Hepatic stellate cell (primary cell): ENCODE measurements around the gene SERPINE2.
"Not testable (repeated sequence)": the region's sequence is repeated elsewhere in the genome, so short reads cannot be mapped to it uniquely, and the experiment has no call there.

ENCODE experiments used
- DNase-seq: peaks from one replicate; pipeline ENCODE4 v3.0.0; 2011; ENCODE audit warnings: low spot score

The SERPINE2 gene

DNA sequence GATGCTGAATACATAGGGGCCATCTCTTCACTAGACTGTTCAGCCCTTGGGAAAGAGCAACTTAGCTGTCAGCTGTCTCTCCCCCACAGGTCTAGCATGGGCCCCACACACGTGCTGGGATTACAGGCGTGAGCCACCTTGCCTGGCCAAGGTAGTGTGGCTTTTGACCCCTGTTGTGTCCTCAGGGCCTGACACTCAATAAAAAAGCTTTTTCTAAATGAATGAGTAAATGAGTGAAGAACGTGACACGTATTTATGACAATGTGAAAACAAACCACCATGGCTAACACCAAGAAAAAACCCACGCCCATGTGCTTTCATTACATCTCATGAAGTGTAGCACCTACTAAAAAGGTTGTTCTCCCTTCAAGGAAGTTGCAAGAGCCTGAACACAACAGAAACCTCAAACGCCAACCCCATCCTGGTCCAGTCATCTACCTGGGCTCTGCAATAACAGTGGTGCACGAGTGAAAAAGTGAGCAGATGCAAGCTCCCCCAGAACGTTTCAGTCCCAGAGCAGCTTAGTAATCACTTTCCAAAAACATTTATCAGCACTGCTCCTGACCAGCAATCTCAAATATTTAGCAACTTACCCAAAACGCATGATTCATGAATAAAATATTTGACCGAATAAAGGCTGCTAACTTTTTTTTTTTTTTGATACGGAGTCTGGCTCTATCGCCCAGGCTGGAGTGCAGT lies 97.4 kb downstream of the SERPINE2 start:
- DNase-seq: peak; percentile 77

DNA sequence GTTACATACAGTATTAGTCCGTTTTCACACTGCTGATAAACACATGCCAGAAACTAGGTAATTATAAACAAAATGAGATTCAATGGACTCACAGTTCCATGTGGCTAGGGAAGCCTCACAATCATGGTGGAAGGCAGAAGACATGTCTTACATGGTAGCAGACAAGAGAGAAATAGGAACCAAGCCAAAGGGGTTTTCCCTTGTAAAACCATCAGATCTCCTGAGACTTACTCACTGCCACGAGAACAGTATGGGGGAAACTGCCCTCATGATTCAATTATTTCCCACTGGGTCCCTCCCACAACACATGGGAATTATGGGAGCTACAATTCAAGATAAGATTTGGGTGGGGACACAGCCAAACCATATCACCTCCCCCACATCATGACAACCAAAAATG lies 99.6 kb downstream of the SERPINE2 start:
- DNase-seq: not testable (repeated sequence)

DNA sequence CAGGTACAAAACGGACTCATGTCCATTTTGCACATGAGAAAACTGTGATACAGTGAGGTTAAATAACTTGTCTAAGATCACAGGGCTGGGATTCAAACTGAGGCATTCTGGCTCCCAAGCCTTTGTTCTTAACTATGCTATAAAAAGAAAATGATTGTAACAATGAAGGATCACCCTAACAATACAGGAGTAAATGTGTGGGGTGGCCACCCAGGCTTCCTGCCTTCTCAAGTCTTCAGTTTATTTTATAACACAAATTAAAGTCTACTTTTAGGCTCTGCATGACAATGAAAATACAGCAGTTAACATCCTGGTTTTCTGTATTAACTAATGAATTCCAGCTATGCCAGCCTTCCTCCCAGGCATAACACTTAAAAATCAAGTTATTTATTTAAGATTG lies 101.6 kb downstream of the SERPINE2 start:
- DNase-seq: no peak

DNA sequence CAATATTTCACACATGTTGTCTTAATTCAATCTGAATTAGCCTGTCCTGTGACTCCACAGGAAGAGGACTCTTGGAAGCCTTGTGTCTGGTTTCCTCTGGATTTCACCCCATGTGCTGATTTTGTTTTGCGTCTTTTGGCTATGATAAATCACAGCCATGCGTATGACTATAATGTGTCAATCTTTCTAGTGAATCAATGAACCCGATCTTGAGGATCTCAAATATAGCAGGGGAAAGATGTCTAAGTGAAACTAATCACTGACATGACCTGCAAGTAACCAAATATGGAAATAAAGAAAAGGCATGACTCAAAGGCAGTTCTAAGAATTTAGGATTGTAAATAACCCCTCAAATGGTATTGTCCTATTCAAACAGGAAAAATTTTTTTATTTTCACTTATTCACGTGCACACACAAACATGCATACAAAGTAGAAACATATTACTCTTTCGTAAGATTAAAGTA lies 102.2 kb downstream of the SERPINE2 start:
- DNase-seq: no peak

DNA sequence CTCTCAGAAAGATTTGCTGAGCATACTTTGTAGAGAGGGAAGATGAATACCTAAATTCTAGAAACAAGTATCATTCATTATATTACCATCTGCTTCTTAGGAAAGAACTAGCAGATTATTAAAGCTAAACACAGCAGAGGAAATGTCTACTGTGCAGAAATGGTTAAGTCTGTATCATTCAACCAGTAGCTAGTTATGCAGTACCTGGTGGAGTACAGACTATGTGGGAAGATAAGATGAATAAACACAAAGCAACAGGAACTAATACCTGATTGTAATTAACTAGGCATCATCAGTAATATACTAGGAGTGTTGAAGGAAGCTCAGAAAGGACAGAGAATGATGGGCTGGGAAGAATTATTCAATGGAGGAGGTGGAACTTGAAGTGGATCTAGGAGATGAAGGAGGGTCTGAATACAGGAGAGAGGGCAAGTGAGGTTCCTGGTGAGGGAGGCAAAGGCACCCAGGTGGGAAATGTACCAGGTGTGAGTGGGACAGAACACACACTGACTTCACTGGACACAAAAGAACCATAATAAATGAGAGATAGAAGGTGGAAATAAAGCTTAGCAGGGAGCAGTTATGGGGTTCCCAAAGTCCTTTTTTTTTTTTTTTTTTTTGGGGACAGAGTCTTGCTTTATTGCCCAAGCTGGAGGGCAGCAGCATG lies 103.5 kb downstream of the SERPINE2 start:
- no peak for DNase-seq

DNA sequence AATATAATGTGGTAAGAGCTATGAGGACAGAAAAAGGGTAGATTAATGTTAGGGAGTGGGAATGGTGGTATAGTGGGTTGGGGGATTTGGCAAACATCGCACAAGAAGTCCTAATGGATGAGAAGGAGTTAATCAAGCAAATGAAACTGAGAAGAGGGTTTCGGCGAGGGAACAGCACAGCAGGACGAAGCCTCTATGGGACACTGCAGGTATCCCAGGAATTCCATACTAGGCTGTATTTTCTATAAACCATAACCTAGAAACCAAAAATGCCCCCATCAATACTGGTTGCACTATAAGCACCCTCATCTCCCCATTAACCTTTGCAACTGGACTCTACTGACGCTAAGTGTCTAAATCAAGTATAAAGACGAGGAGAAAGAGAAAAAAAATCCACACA lies 104.2 kb downstream of the SERPINE2 start:
- no peak for DNase-seq

DNA sequence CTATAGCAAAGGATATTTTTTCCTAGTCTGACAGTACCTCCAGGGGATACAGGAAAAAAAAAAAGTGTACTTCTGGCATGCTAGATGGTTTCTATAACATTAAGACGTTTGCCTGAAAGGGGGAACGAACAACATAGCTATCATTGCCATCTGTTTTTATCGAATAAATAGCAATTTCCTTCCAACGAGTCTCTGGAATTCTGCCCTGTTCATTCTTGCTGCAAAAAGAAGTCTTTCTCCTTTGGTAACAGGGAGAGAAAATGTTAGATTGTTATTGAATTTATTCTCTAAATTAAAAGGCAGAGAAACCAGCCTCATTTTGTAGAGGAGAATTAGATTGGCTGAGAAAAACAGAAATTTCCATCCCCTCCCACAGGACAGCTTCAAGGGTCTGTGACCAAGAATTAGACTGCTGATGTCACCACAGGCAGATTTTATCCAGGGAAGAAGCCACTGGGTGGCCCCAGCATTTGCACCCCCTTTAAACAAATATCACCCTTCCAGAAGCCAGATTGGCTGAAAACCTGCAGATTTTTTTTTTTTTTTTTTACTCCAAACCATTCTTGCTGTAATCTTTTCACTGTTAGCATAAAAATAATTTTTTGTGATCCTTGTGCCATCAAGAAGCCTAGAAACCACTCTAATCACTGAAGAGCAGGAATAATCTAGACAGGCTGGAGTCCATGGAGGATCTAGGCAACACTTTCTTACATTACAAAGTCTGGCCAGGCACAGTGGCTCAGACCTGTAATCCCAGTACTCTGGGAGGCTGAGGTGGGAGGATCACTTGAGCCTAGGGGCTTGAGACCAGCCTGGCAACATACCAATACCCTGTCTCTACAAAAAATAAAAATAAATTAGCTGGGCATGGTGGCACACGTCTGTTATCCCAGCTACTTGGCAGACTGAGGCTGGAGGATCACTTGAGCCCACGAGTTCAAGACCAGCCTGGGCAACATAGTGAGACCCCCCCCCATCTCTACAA lies 106.0 kb downstream of the SERPINE2 start:
- DNase-seq: no peak

DNA sequence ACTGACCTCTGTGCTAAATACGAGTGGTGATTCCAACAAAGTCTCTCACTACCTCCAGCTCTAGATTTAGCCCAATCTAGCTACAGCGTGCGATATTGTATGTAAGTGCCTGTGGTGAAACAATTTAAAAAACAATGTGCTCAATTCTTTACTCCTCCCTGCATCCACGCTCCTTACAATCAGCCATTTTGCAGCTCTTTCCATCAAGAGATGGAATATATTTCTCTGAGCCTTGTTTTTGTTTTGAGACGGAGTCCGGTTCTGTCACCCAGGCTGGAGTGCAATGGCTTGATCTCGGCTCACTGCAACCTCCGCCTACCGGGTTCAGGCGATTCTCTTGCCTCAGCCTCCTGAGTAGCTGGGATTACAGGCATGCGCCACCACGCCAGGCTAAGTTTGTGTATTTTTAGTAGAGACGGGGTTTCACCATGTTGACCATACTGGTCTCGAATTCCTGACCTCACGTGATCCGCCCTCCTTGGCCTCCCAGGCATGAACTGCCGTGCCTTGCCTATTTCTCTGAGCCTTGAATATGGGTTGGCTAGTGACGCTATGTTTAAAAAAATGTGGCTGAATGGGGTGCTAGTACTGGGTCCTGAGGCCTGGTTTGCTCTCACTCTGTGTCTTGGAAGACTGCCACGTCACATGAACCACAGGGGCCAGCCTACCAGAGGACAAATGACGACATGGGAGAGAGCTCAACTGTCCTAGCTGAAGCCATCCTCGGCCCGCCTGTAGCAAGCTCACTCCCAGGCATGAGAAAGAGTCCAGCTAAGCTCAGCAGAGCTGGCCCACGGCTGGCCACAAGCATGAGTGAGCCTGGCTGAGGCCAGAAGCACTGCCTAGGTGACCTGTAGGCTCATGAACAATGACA lies 108.7 kb downstream of the SERPINE2 start:
- peak; percentile 70 for DNase-seq

DNA sequence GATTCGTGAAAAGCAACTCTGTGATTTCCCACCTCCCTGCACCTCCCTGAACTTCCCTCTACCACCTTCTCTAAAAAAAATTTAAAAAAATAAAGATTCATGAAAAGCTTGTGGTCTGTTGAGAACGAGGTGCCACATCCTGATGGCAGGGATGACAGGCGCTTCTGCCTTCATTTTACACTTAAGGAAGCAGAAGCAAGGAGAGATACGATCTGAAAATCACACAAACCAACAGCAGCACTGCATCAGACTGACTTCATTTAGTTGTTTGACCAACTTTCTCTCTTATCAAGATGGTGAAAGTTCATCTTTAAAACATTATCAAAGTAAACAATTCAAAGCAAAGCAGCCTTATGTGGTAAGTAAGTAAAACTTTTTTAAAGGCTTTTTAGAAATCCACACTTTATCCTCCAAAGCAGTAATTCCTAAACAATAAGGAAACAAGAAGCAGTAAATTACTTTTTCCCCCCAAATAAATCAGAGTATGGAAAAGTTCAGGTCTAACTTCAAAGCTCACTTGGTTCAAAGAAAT lies 109.4 kb downstream of the SERPINE2 start:
- no peak for DNase-seq

DNA sequence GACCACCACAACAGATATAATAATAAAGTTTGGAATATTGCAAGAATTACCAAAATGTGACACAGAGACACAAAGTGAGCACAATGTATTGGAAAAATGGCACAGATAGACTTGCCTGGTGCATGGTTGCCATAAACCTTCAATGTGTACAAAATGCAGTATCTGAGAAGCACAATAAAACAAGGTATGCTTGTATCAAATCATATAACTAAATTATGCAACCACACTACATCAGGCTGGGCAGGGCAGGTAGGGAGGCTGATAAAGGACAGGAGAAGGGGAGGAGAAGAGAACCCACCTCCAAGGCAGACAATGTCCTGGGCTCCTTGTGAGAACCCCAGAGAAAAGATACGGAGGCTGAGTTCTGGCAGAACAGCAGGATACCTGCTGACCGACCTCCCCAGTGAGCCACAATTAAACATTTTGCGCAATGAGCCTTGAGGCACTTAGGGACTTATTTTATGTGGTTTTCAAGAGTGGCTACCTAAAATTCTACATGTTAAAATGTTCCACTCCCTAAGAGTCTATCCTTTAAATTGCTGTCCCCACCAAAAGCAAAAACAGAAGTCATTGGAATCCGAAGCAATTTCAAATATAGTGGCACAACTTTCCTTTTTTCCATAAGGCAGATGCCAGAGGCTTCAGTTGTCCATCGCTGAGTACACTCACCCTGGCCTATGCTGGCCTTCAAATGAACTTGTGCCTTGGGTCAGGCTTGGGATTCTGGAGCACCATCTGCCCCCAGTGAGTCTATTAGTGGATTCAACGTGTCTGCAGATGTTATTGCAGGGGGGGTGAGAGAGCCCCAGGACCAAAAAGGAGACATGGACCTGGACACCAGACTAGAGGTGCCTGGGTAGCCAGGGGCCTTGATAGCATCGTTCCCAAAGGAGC lies 110.7 kb downstream of the SERPINE2 start:
- no peak for DNase-seq

DNA sequence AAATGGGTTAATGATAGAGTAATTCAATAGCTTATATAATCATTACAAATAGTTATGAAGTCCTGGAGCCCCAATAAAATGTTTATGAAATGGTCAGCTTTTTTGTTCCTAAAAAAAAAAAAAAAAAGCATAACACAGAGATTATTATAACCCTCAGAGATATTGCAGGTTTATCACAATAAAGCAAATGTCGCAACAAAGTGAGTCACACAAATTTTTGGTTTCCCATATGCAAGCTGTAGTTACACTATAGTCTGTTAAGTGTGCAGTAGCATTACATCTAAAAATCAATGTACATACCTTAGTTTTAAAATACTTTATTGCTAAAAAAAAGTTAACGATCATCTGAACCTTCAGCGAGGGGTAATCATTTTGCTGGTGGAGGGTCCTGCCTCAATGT lies 114.0 kb downstream of the SERPINE2 start:
- no peak for DNase-seq
